Smooth muscle cell (in vitro differentiated cells): ENCODE results near the gene RALGDS. TPM values are rescaled to one million over a fixed set of nuclear protein-coding genes. Genes with fewer than 3 reads are reported as not detected.

Experiments
- DNase-seq: peaks from one replicate; lab custom pipeline; 2025; ENCODE audit not compliant: unreplicated experiment; lab: John Stamatoyannopoulos, UW
- H2AFZ ChIP-seq: fragments of 200-600 bp; sonication (generic); 2 replicates; pipeline ENCODE4 v1.6.0; 2016; ENCODE audit warnings: antibody characterized with exemption, low read depth, mild to moderate bottlenecking
- H3F3A ChIP-seq: fragments of 200-600 bp; sonication (generic); 2 replicates; pipeline ENCODE4 v1.6.0; 2017; ENCODE audit warnings: antibody characterized with exemption, low read depth
- H3K27ac ChIP-seq: fragments of 200-600 bp; sonication (generic); 2 replicates; pipeline ENCODE4 v1.5.1; 2016; ENCODE audit warnings: low read depth, mild to moderate bottlenecking
- H3K27me3 ChIP-seq: fragments of 200-600 bp; sonication (generic); 2 replicates; pipeline ENCODE4 v1.6.1; 2016; ENCODE audit warnings: low read depth, mild to moderate bottlenecking
- H3K36me3 ChIP-seq: fragments of 200-600 bp; sonication (generic); 2 replicates; pipeline ENCODE4 v1.5.1; 2016; ENCODE audit warnings: low read depth
- H3K4me1 ChIP-seq: fragments of 200-600 bp; sonication (generic); 2 replicates; pipeline ENCODE4 v1.5.1; 2016; ENCODE audit warnings: low read depth
- H3K4me2 ChIP-seq: fragments of 200-600 bp; sonication (generic); 2 replicates; pipeline ENCODE4 v1.6.0; 2016; ENCODE audit warnings: mild to moderate bottlenecking
- H3K4me3 ChIP-seq: fragments of 200-600 bp; sonication (generic); 2 replicates; pipeline ENCODE4 v1.5.1; 2016; ENCODE audit warnings: mild to moderate bottlenecking
- H3K79me2 ChIP-seq: fragments of 200-600 bp; sonication (generic); 2 replicates; pipeline ENCODE4 v1.6.0; 2016; ENCODE audit warnings: low read depth, mild to moderate bottlenecking
- H3K9ac ChIP-seq: fragments of 200-600 bp; sonication (generic); 2 replicates; pipeline ENCODE4 v1.6.0; 2016; ENCODE audit warnings: low read depth
- H3K9me3 ChIP-seq: fragments of 200-600 bp; sonication (generic); replicated peaks from 2 replicates; pipeline ENCODE4 v1.5.1; 2016; ENCODE audit warnings: low read depth
- H4K20me1 ChIP-seq: fragments of 200-600 bp; sonication (generic); 2 replicates; pipeline ENCODE4 v1.6.0; 2016; ENCODE audit warnings: low read depth
- CTCF ChIP-seq: fragments of 200-600 bp; sonication (generic); IDR thresholded peaks from 2 replicates; pipeline ENCODE4 v1.5.1; 2017; ENCODE audit warnings: borderline replicate concordance, mild to moderate bottlenecking, antibody characterized with exemption; ENCODE audit not compliant: insufficient read depth, poor library complexity, severe bottlenecking
- WGBS: methylation state at CpG from one replicate; pipeline ENCODE4 v1.1.7; 2016; ENCODE audit warnings: low lambda C conversion rate; 5-methylcytosine and 5-hydroxymethylcytosine counted together
- polyA plus RNA-seq: library from polyadenylated mRNA; unstranded; fragments of >200 nt; fragmentation: Nextera tagmentation; extraction: Ambion mirVana; gene quantifications from 2 replicates; pipeline ENCODE4 v1.2.1, GENCODE V29; 2016
- total RNA-seq: library from RNA; depleted of rRNA; stranded (reverse); fragments of >200 nt; gene quantifications from 2 replicates; pipeline ENCODE4 v1.2.3, GENCODE V29; 2014

RALGDS gene
- total and polyA plus RNA-seq, 2 experiments from 2014 or later, result 27.8 to 37.7 TPM

DNA sequence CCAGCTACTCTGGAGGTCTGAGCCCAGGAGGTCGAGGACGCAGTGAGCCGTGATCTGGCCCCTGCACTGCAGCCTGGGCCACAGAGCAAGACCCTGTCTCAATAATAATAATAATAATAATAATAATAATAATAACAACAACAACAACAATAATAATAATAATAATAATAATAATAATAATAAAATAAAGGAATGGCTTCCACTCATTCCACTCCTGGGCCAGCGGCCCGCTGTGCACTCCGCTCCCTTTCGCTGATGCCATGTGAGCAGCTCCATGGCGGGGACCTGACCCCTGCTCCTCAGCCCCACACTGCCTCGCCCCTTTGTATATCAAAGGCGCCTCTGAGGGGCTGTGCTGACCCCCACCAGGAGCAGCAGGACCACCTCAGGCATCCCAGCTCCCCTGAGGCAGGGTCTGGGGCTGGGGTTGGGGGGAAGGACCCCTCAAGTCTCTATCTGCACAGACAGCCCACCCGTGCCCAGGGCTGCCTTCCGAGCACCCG lies 22.6 kb upstream of the RALGDS start:
- peak overlapping the region; percentile 89 for H3K4me2 ChIP-seq

DNA sequence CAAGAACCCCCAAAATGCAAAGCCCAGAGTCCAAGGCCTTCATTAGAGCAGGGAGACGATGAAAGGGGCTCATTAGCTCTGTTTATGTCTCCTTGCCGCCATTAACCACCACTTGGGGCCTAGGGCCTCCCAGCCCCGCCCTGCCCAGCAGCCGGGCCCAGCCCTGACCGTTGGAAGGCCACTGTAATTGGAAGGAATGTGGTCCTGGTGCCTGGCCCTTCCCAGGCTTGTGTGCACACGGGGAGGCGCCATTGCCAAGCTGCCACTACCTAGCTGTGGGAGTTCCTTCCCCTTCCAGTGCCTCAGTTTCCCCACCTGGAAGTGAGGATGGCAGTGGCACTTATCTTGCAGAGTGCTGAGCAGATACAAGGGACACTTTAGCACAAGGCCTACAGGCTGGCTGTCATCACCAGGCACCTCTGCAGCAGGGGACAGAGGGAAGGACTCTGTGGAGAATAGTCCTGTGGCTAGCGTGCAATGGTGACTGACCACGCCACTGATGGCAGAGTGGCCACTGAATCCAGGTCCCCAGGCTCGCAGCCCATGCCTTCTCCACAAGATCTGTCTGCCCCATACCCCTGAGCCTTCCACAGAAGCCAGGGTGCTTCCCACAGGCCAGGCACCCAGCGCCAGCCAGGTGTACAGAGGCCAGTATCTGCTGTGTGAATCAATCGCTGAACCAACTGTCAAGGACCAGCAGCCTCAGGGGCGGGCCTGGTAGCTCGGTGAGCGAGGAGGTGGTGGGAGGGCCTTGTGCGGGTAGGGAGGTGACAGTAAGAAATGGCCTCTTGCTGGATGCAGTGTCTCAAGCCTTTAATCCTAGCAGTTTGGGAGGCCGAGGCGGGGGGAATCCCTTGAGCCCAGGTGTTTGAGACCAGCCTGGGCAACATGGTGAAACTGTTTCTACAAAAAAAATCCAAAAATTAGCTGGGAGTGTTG lies 21.9 kb upstream of the RALGDS start:
- H3K9ac ChIP-seq, result no peak overlapping the region
- no peaks in the 10 kb centered on the region for H3K9me3 ChIP-seq
- H2AFZ ChIP-seq, result no peak overlapping the region
- 65% methylated on average over 18 of the region's 18 CpGs for WGBS
- TF ChIP-seq CTCF, result no peak
- H3K4me2 ChIP-seq, result no peak overlapping the region
- no peak overlapping the region for H3K27ac ChIP-seq
- H3K36me3 ChIP-seq, result no peaks in the 10 kb centered on the region
- DNase-seq, result no peak
- H3K79me2 ChIP-seq, result peaks cover 61% of the 10 kb centered on the region
- H4K20me1 ChIP-seq, result peaks cover 95% of the 10 kb centered on the region
- H3F3A ChIP-seq, result no peaks in the 10 kb centered on the region
- H3K4me3 ChIP-seq, result no peak overlapping the region
- peaks cover 14% of the 10 kb centered on the region for H3K4me1 ChIP-seq
- no peaks in the 10 kb centered on the region for H3K27me3 ChIP-seq

More for the DNA sequence above, 22.6 kb upstream of the RALGDS start:
- H3K27me3 ChIP-seq, result no peaks in the 10 kb centered on the region
- peaks cover 54% of the 10 kb centered on the region for H3K79me2 ChIP-seq
- peaks cover 16% of the 10 kb centered on the region for H3K4me1 ChIP-seq
- DNase-seq, result no peak
- TF ChIP-seq CTCF, result no peak
- no peak overlapping the region for H2AFZ ChIP-seq
- H3K4me3 ChIP-seq, result peak overlapping the region; percentile 51
- peak overlapping the region; percentile 78 for H3K9ac ChIP-seq
- peak overlapping the region; percentile 29 for H3K27ac ChIP-seq
- peaks cover 88% of the 10 kb centered on the region for H4K20me1 ChIP-seq
- no peaks in the 10 kb centered on the region for H3K9me3 ChIP-seq
- H3K36me3 ChIP-seq, result no peaks in the 10 kb centered on the region
- 93% methylated on average over 13 of the region's 13 CpGs for WGBS
- H3F3A ChIP-seq, result no peaks in the 10 kb centered on the region

- H3K4me3 ChIP-seq, result no peak overlapping the region
- H3K9me3 ChIP-seq, result no peaks in the 10 kb centered on the region
- no peaks in the 10 kb centered on the region for H3K27me3 ChIP-seq
- H2AFZ ChIP-seq, result no peak overlapping the region
- H3K36me3 ChIP-seq, result no peaks in the 10 kb centered on the region
- no peak overlapping the region for H3K4me2 ChIP-seq
- DNase-seq, result no peak
- peaks cover 96% of the 10 kb centered on the region for H4K20me1 ChIP-seq
- H3K79me2 ChIP-seq, result peaks cover 58% of the 10 kb centered on the region
- TF ChIP-seq CTCF, result no peak
- no peaks in the 10 kb centered on the region for H3F3A ChIP-seq
- H3K9ac ChIP-seq, result no peak overlapping the region
- WGBS, result 94% methylated on average over 16 of the region's 16 CpGs
- peaks cover 7% of the 10 kb centered on the region for H3K4me1 ChIP-seq
- H3K27ac ChIP-seq, result no peak overlapping the region
Measured at GRCh38 chr9:133141833-133142595, 21.0 kb upstream of the RALGDS start.
